GM12891 (cell line): Measurements from ENCODE around the gene KLHL3.

Source experiments
- POLR2A ChIP-seq: IDR thresholded peaks from 2 replicates; pipeline ENCODE4 v1.6.1; 2011; ENCODE audit warnings: low read depth, low read length, control low read depth
- POLR2AphosphoS5 ChIP-seq: IDR thresholded peaks from 2 replicates; pipeline ENCODE4 v1.6.1; 2011; ENCODE audit warnings: low read depth, low read length, control low read depth
- SPI1 ChIP-seq: IDR thresholded peaks from 2 replicates; pipeline ENCODE4 v1.6.1; 2011; ENCODE audit warnings: low read depth, low read length, control low read depth
- TAF1 ChIP-seq: IDR thresholded peaks from 2 replicates; pipeline ENCODE4 v1.6.1; 2011; ENCODE audit warnings: low read depth, low read length, control low read depth

DNA sequence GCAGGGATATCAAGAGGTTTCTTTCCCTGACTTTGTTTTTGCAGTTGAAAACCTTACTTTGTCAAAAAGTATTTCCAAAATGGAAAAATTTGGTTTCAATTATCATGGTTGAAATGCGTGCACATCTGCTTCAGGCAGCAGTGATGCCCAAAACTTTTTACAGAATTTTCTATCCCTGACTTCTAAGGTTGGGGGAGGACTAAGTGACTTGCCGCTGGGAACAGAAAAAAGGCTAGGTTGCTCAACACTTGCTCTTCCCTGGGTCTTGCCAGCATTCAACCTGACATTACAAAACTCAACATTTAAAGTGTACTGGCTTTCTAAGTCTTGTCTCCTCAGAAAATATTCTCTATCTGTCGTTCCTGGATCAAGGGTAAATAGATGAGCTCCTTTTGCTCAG lies 4.7 kb downstream of the KLHL3 start:
- TF ChIP-seq TAF1 (no peak), POLR2A (no peak), POLR2AphosphoS5 (no peak), SPI1 (no peak)
